RWPE2 (cell line): ENCODE results near the gene SRRM2.
A peak's percentile ranks its signal among the peaks of the same experiment; 100 is the strongest.

Experiments used
- ATAC-seq: fragments of 200-7000 bp; cut with Tn5 transposase; 3 replicates; pipeline ENCODE4 v1.9.1; 2021; ENCODE audit warnings: low read depth
- DNase-seq: peaks from one replicate; pipeline ENCODE4 v3.0.0-alpha.2; 2020; ENCODE audit warnings: low spot score
- H3K27ac ChIP-seq: fragments of 450-650 bp; 2 replicates; pipeline ENCODE4 v1.5.1; 2017; ENCODE audit warnings: mild to moderate bottlenecking; ENCODE audit not compliant: poor library complexity, severe bottlenecking
- H3K27me3 ChIP-seq: fragments of 250-450 bp; sonication (Bioruptor Pico); 2 replicates; pipeline ENCODE4 v1.5.1; 2021; ENCODE audit warnings: mild to moderate bottlenecking, moderate library complexity; ENCODE audit not compliant: insufficient read depth, poor library complexity, severe bottlenecking
- H3K36me3 ChIP-seq: fragments of 250-450 bp; sonication (Bioruptor Pico); 2 replicates; pipeline ENCODE4 v1.5.1; 2020; ENCODE audit warnings: low read depth, mild to moderate bottlenecking, moderate library complexity
- H3K4me1 ChIP-seq: fragments of 250-450 bp; sonication (Bioruptor Pico); 2 replicates; pipeline ENCODE4 v1.5.1; 2021; ENCODE audit warnings: mild to moderate bottlenecking, moderate library complexity; ENCODE audit not compliant: insufficient read depth, poor library complexity, severe bottlenecking
- H3K4me3 ChIP-seq: fragments of 250-450 bp; sonication (Bioruptor Pico); 2 replicates; pipeline ENCODE4 v1.5.1; 2021; ENCODE audit warnings: mild to moderate bottlenecking, moderate library complexity; ENCODE audit not compliant: severe bottlenecking
- H3K9me3 ChIP-seq: fragments of 250-450 bp; sonication (Bioruptor Pico); 2 replicates; pipeline ENCODE4 v1.5.1; 2021; ENCODE audit warnings: mild to moderate bottlenecking, moderate library complexity; ENCODE audit not compliant: severe bottlenecking
- TF ChIP-seq, protein P1 (sequence below): fragments of 450-650 bp; IDR thresholded peaks from one replicate; pipeline ENCODE4 v1.5.1; 2017; ENCODE audit warnings: mild to moderate bottlenecking, moderate library complexity; ENCODE audit not compliant: poor library complexity, severe bottlenecking

SRRM2 gene

DNA sequence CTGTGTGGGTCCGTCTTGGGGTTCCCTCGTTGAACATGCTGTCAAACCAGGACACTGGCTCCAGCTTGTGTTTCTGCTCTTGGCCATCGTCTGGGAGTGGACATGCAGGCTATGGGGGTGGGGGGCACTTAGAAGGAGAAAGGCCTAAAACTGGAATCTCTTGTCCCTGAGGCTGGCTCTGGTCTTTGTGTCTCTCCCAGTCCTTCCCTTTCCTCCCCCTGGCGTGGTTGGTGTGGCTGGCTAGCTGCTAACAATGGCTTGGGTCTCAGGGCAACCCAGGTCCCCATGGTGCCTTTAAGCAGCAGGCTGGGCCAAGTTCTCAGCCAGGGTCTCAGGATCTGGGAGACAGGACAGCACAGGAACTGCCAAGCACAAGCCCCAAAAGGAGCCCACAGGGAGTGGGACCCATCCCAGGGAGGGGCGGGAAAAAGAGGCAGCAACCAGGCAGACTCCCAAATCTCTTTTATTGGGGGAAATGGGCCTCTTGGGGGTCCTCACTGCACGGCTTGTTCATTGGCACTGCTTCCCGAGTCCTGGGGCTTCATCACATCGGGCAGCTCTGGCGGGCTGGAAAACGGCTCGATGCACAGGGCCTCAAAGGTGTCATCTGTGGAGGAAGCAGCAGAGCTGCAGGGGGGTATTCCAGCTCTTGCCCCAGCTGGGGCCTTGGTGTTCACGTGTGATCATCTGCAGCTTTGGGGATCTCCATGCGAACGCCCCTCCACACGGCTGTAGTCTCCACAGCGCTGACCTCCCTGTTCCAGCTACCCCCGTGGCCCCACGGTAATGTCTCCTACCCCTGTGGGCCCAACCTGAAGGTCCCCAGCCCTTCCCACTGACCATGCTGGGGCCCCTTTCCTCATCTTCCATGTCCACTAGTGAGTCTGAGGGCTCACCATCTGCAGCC lies 19.3 kb downstream of the SRRM2 start:
- Histone ChIP-seq H3K27ac (peak overlapping the region; percentile 88), H3K4me3 (no peak overlapping the region), H3K27me3 (no peaks in the 10 kb centered on the region), H3K4me1 (peaks cover 42% of the 10 kb centered on the region), H3K36me3 (peaks cover 92% of the 10 kb centered on the region), H3K9me3 (no peaks in the 10 kb centered on the region)
- DNase-seq (no peak), ATAC-seq (no peak)
- TF ChIP-seq, protein P1, sequence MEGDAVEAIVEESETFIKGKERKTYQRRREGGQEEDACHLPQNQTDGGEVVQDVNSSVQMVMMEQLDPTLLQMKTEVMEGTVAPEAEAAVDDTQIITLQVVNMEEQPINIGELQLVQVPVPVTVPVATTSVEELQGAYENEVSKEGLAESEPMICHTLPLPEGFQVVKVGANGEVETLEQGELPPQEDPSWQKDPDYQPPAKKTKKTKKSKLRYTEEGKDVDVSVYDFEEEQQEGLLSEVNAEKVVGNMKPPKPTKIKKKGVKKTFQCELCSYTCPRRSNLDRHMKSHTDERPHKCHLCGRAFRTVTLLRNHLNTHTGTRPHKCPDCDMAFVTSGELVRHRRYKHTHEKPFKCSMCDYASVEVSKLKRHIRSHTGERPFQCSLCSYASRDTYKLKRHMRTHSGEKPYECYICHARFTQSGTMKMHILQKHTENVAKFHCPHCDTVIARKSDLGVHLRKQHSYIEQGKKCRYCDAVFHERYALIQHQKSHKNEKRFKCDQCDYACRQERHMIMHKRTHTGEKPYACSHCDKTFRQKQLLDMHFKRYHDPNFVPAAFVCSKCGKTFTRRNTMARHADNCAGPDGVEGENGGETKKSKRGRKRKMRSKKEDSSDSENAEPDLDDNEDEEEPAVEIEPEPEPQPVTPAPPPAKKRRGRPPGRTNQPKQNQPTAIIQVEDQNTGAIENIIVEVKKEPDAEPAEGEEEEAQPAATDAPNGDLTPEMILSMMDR: no peak

DNA sequence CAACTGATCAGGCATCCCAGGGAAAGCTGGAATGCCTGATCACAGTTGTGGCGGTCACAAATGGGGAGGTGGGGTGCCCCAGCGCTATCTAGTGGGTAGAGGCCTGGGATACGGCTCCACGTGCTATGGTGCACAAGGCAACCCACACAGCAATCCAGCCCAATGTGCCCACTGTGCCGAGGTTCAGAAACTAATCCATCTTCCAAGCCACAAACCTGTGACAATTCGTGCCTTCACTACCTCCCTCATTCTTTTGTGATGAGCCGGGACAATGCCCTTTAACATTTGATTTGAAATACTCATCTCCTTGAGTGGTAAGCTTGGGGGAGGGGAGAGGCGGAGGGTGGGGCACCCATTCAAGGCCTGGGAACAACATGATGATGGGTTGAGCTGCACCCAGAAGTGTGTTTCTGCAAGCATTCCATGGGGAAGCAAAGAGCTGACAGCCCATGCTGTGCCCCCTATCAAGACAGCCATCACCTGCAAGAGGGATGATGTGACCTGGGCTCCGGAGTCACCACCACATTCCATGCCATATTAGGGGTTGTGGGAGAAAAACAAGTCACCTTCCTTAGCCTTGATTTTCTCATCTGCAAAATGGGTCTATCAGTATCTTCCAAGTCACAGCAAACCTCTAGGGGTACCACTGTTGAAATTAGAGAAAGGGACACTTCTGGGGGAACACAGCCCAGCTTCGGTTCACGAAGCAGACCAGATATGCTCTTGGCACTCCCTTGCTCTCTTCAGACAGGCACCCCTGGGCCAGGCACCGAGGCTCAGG lies 20.9 kb downstream of the SRRM2 start:
- Histone ChIP-seq H3K36me3 (peaks cover 76% of the 10 kb centered on the region), H3K4me1 (peaks cover 33% of the 10 kb centered on the region), H3K27me3 (no peaks in the 10 kb centered on the region), H3K9me3 (no peaks in the 10 kb centered on the region), H3K4me3 (no peak overlapping the region), H3K27ac (peak overlapping the region; percentile 88)
- ATAC-seq (no peak), DNase-seq (no peak)
- TF ChIP-seq, protein P1: no peak

DNA sequence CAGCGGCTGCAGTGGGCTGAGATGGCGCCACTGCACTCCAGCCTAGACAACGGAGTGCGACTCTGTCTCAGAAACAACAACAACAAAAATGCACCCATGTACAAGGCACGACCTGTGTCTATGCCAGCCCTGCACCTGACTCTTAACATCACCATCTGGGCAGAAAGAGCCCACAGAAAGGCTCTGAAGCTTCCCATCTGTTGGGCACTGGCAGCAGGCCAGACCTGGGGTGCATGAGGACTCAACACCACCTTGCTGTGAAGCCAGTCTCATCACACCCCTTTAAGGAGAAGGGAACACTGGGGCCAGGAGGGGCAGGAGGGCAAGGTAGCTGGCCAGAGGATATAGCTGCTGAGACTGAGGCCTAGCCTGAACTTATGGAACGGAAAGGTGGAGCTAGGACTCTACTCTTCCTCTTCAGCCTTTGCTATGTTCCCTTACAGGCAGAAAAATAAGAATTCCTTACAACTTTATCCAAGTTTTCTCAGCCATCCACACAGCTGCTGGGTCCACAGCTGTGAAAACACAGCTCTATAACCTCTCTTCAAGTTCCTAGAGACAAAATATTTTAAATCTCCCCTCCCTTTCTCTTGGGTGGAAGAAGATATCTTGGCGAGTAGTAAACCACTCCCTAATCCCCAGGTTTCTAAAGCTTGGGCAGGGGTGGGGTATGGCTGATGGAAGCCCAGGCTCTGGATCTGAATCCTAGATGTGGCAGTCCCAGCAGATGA lies 21.9 kb downstream of the SRRM2 start:
- Histone ChIP-seq H3K27ac (peak overlapping the region; percentile 88), H3K36me3 (peaks cover 67% of the 10 kb centered on the region), H3K9me3 (no peaks in the 10 kb centered on the region), H3K4me1 (peaks cover 24% of the 10 kb centered on the region), H3K27me3 (no peaks in the 10 kb centered on the region), H3K4me3 (no peak overlapping the region)
- TF ChIP-seq, protein P1: no peak
- DNase-seq (no peak), ATAC-seq (no peak)

DNA sequence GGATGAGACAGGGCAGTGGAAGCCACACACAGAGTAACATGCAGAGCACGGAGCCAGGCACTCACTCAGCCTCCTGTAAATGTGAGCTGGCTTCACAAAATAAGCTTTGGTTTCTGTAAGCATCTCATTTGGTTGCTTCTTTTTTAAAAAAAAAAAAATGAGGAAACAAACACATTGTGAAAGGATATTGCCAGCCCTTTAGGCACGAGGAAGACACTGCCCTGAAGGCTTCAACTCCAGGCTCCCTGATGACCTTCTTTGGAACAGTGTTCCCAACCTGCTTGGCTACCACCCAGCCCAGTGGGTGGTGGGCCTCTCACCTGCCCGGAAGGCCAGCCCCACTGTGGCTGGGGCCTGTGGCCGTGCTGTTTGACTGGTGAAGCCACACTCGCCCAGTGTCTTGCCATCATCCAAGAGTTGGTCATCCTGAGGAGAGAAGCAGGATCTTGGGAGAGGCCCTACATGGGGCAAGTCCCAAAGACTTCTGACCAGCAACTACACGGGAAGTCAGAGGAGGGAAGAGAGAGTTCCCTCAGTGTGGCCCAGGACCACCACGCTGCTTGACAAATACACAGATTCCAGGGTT lies 22.8 kb downstream of the SRRM2 start:
- no peaks in the 10 kb centered on the region for H3K27me3 ChIP-seq
- TF ChIP-seq, protein P1: no peak
- H3K4me3 ChIP-seq: no peak overlapping the region
- peaks cover 16% of the 10 kb centered on the region for H3K4me1 ChIP-seq
- ATAC-seq: no peak
- DNase-seq: no peak
- H3K27ac ChIP-seq: peak overlapping the region; percentile 88
- H3K9me3 ChIP-seq: no peaks in the 10 kb centered on the region
- peaks cover 58% of the 10 kb centered on the region for H3K36me3 ChIP-seq
